ENCODE measurements around the gene STX11.

- TF ChIP-seq CHD2 (IDR thresholded peaks at IDR 0.05; ENCODE audit: low read length, partially characterized antibody), result no peak
- TF ChIP-seq POLR2A (IDR thresholded peaks at IDR 0.05; ENCODE audit: low read length), result no peak
- no peak for TF ChIP-seq CTCF (IDR thresholded peaks at IDR 0.05)
- no peak for TF ChIP-seq ELK1 (IDR thresholded peaks at IDR 0.05; ENCODE audit: low read depth, low read length)
- TF ChIP-seq KDM5A (IDR thresholded peaks at IDR 0.05), result no peak
- TF ChIP-seq JUN (IDR thresholded peaks at IDR 0.05), result no peak
Observed at GRCh38 chr6:144193181-144193580, 42.9 kb downstream of the STX11 start.

Data from A549 (cell line).